ENCODE measurements around the gene SORCS2. TPM values are rescaled to one million over a fixed set of nuclear protein-coding genes. Genes with fewer than 3 reads are reported as not detected.

The SORCS2 gene
- polyA plus RNA-seq, 1 donor from 2014 or later: 1.0 TPM

- H3K27me3 ChIP-seq (ENCODE audit: insufficient read depth, low read depth, low read length): no peaks in the 10 kb centered on the region
- no peak overlapping the region for H2AFZ ChIP-seq (ENCODE audit: low read depth, low read length)
- H3F3A ChIP-seq (ENCODE audit: insufficient read depth, low read length, poor library complexity, severe bottlenecking): no peaks in the 10 kb centered on the region
- no peak overlapping the region for H3K4me3 ChIP-seq (ENCODE audit: low read length)
- H3K79me2 ChIP-seq (replicated peaks; ENCODE audit: insufficient read depth, low read length): no peaks in the 10 kb centered on the region
- H4K20me1 ChIP-seq (ENCODE audit: insufficient read depth): no peaks in the 10 kb centered on the region
- no peaks in the 10 kb centered on the region for H3K9me3 ChIP-seq (ENCODE audit: low read length)
- no peaks in the 10 kb centered on the region for H3K9me2 ChIP-seq (ENCODE audit: insufficient read depth, low read length)
- H3K9ac ChIP-seq (ENCODE audit: low read length): no peak overlapping the region
- H3K27ac ChIP-seq (ENCODE audit: low read length): no peak overlapping the region
- H3K36me3 ChIP-seq (ENCODE audit: insufficient read depth, low read length): no peaks in the 10 kb centered on the region
- no peak overlapping the region for H3K4me2 ChIP-seq (ENCODE audit: low read length)
- no peak for TF ChIP-seq EZH2 (IDR thresholded peaks at IDR 0.05; ENCODE audit: borderline replicate concordance, insufficient read depth, low read length, poor library complexity, severe bottlenecking)
- no peak for TF ChIP-seq MXI1 (conservative IDR thresholded peaks at IDR 0.05; ENCODE audit: poor library complexity, severe bottlenecking)
- no peak for TF ChIP-seq EP300 (conservative IDR thresholded peaks at IDR 0.05; ENCODE audit: poor library complexity, severe bottlenecking)
- TF ChIP-seq CTCF (IDR thresholded peaks at IDR 0.05; ENCODE audit: poor library complexity, severe bottlenecking): no peak
- no peak for TF ChIP-seq REST (IDR thresholded peaks at IDR 0.05; ENCODE audit: borderline replicate concordance)
- TF ChIP-seq SMC3 (conservative IDR thresholded peaks at IDR 0.05; ENCODE audit: poor library complexity): no peak
- no peak for TF ChIP-seq POLR2AphosphoS5 (IDR thresholded peaks at IDR 0.05)
- TF ChIP-seq TAF1 (IDR thresholded peaks at IDR 0.05; ENCODE audit: low read depth): no peak
- TF ChIP-seq RAD21 (conservative IDR thresholded peaks at IDR 0.05): no peak
Observed at GRCh38 chr4:7431696-7432530, 239.6 kb downstream of the SORCS2 start.

- H3K27ac ChIP-seq (ENCODE audit: low read length): no peak overlapping the region
- H3K79me2 ChIP-seq (replicated peaks; ENCODE audit: insufficient read depth, low read length): no peaks in the 10 kb centered on the region
- H3K4me3 ChIP-seq (ENCODE audit: low read length): no peak overlapping the region
- H3F3A ChIP-seq (ENCODE audit: insufficient read depth, low read length, poor library complexity, severe bottlenecking): no peaks in the 10 kb centered on the region
- H4K20me1 ChIP-seq (ENCODE audit: insufficient read depth): no peaks in the 10 kb centered on the region
- no peak overlapping the region for H3K4me2 ChIP-seq (ENCODE audit: low read length)
- no peaks in the 10 kb centered on the region for H3K9me2 ChIP-seq (ENCODE audit: insufficient read depth, low read length)
- TF ChIP-seq EZH2 (IDR thresholded peaks at IDR 0.05; ENCODE audit: borderline replicate concordance, insufficient read depth, low read length, poor library complexity, severe bottlenecking): no peak
- no peak for TF ChIP-seq EP300 (conservative IDR thresholded peaks at IDR 0.05; ENCODE audit: poor library complexity, severe bottlenecking)
- no peak for TF ChIP-seq MXI1 (conservative IDR thresholded peaks at IDR 0.05; ENCODE audit: poor library complexity, severe bottlenecking)
- no peak for TF ChIP-seq REST (IDR thresholded peaks at IDR 0.05; ENCODE audit: borderline replicate concordance)
- TF ChIP-seq POLR2AphosphoS5 (IDR thresholded peaks at IDR 0.05): no peak
- no peak for TF ChIP-seq SMC3 (conservative IDR thresholded peaks at IDR 0.05; ENCODE audit: poor library complexity)
- TF ChIP-seq CTCF (IDR thresholded peaks at IDR 0.05; ENCODE audit: poor library complexity, severe bottlenecking): no peak
- no peak for TF ChIP-seq RAD21 (conservative IDR thresholded peaks at IDR 0.05)
- H3K9me3 ChIP-seq (ENCODE audit: low read length): no peaks in the 10 kb centered on the region
- no peaks in the 10 kb centered on the region for H3K36me3 ChIP-seq (ENCODE audit: insufficient read depth, low read length)
- H2AFZ ChIP-seq (ENCODE audit: low read depth, low read length): no peak overlapping the region
- no peak overlapping the region for H3K9ac ChIP-seq (ENCODE audit: low read length)
- H3K27me3 ChIP-seq (ENCODE audit: insufficient read depth, low read depth, low read length): no peaks in the 10 kb centered on the region
Observed at GRCh38 chr4:7432531-7433375, 240.4 kb downstream of the SORCS2 start.

Data from neural cell (in vitro differentiated cells).